ENCODE data around the gene UFD1. TPM values are rescaled to one million over a fixed set of nuclear protein-coding genes. Genes with fewer than 3 reads are reported as not detected.
"Not testable (repeated sequence)": the region's sequence is repeated elsewhere in the genome, so short reads cannot be mapped to it uniquely, and the experiment has no call there.

UFD1 gene
- total RNA-seq, 1 donor from 2014 or later, result 54.4 TPM

- peak; percentile 40 for DNase-seq
- H3K4me3 Mint-ChIP-seq, result peak overlapping the region; percentile 95
- TF ChIP-seq CTCF (IDR thresholded peaks at IDR 0.05), result no peak
- no peaks in the 10 kb centered on the region for H3K9me3 Mint-ChIP-seq
- ChIA-PET CTCF (interaction anchor here (0.9 to 2.0 kb wide), 3 partner anchors 16 to 182 kb away, joined by 3 to 4 read pairs (median 4); no protein-coding TSS in a partner anchor), POLR2A (interaction anchor here (0.5 to 3.0 kb wide), 7 partner anchors 9 to 236 kb away, joined by 5 to 92 read pairs (median 8); partner anchors contain the start of genes CDC45, CLTCL1, HIRA and MRPL40)
- ATAC-seq (ENCODE audit: low read depth), result peak; percentile 72
- peak overlapping the region; percentile 98 for H3K27ac Mint-ChIP-seq
- H3K27me3 Mint-ChIP-seq, result no peaks in the 10 kb centered on the region
- H3K36me3 Mint-ChIP-seq (ENCODE audit: low read depth), result peaks cover 56% of the 10 kb centered on the region
- H3K4me1 Mint-ChIP-seq, result peaks cover 31% of the 10 kb centered on the region
- intact Hi-C loops (cut with micrococcal nuclease), result loop anchor here (1.0 to 5.0 kb wide), 4 partner anchors 86 to 269 kb away; partner anchors contain the start of gene CLTCL1
These were observed 30.9 kb downstream of the UFD1 start for GRCh38 chr22:19448076-19448607.

- DNase-seq (peak; percentile 78), ATAC-seq (ENCODE audit: low read depth) (peak; percentile 85)
- CTCF ChIA-PET, result interaction anchor here (0.9 to 2.0 kb wide), 3 partner anchors 16 to 182 kb away, joined by 3 to 4 read pairs (median 4); no protein-coding TSS in a partner anchor
- TF ChIP-seq CTCF (IDR thresholded peaks at IDR 0.05), result no peak
- intact Hi-C loops (cut with micrococcal nuclease), result loop anchor here (1.0 to 5.0 kb wide), 6 partner anchors 15 to 268 kb away; partner anchors contain the start of genes CDC45, CLTCL1, MRPL40 and UFD1
- POLR2A ChIA-PET, result interaction anchor here (0.6 to 3.0 kb wide), 9 partner anchors 8 to 206 kb away, joined by 3 to 92 read pairs (median 8); partner anchors contain the start of genes CDC45, CLTCL1, HIRA and MRPL40
- Mint-ChIP-seq H3K4me3 (peak within 1 kb of the TSS; percentile 95), H3K36me3 (ENCODE audit: low read depth) (peaks cover 54% of the 10 kb centered on the region), H3K4me1 (peaks cover 31% of the 10 kb centered on the region), H3K9me3 (no peaks in the 10 kb centered on the region), H3K27ac (peak within 1 kb of the TSS; percentile 98), H3K27me3 (no peaks in the 10 kb centered on the region)
These were observed 31.5 kb downstream of the UFD1 start, which contains the start of gene C22orf39 for GRCh38 chr22:19447330-19448075. TSS of gene C22orf39 (minus strand) at chr22:19447711. CDS start at chr22:19447688, 23 bp downstream.

- no peak for ATAC-seq (ENCODE audit: low read depth)
- ChIA-PET CTCF (interaction anchor here (2.0 kb wide), 1 partner anchor 31 kb away, joined by 4 read pairs; no protein-coding TSS in a partner anchor), POLR2A (interaction anchor here (0.6 to 3.0 kb wide), 9 partner anchors 8 to 205 kb away, joined by 3 to 92 read pairs (median 8); partner anchors contain the start of genes CDC45, CLTCL1, HIRA and MRPL40)
- Mint-ChIP-seq H3K9me3 (no peaks in the 10 kb centered on the region), H3K4me1 (peaks cover 33% of the 10 kb centered on the region), H3K27me3 (no peaks in the 10 kb centered on the region), H3K4me3 (peak overlapping the region; percentile 95), H3K36me3 (ENCODE audit: low read depth) (peaks cover 49% of the 10 kb centered on the region), H3K27ac (peak overlapping the region; percentile 87)
- TF ChIP-seq CTCF (IDR thresholded peaks at IDR 0.05), result no peak
- intact Hi-C loops (cut with micrococcal nuclease), result loop anchor here (1.0 to 5.0 kb wide), 4 partner anchors 14 to 154 kb away; partner anchors contain the start of genes CDC45, CLTCL1, MRPL40 and UFD1
- DNase-seq, result no peak
These were observed 32.2 kb downstream of the UFD1 start for GRCh38 chr22:19446603-19447329.

- peaks cover 34% of the 10 kb centered on the region for H3K4me1 Mint-ChIP-seq
- H3K27ac Mint-ChIP-seq; DNase-seq; ATAC-seq (ENCODE audit: low read depth); H3K9me3 Mint-ChIP-seq; H3K27me3 Mint-ChIP-seq: not testable (repeated sequence)
- CTCF ChIA-PET, result interaction anchor here (1.3 kb wide), 1 partner anchor 184 kb away, joined by 3 read pairs; no protein-coding TSS in a partner anchor
- POLR2A ChIA-PET, result interaction anchor here (0.9 kb wide), 1 partner anchor 11 kb away, joined by 5 read pairs; no protein-coding TSS in a partner anchor
- H3K4me3 Mint-ChIP-seq, result peak overlapping the region; percentile 30
- intact Hi-C loops (cut with micrococcal nuclease), result loop anchor here (5.0 kb wide), 2 partner anchors 83 to 153 kb away; partner anchors contain the start of gene CLTCL1
- peaks cover 52% of the 10 kb centered on the region for H3K36me3 Mint-ChIP-seq (ENCODE audit: low read depth)
These were observed 33.6 kb downstream of the UFD1 start for GRCh38 chr22:19445279-19445982.
